OCI-LY1 (cell line): ENCODE measurements around the gene ITGA7.

Experiments used
- H2AFZ ChIP-seq: fragments of 200-600 bp; sonication (generic), shearing (Covaris generic); 2 replicates; pipeline ENCODE4 v1.6.0; 2014; ENCODE audit warnings: antibody characterized with exemption, mild to moderate bottlenecking, low read length
- H3F3A ChIP-seq: fragments of 200-600 bp; sonication (generic), shearing (Covaris generic); 2 replicates; pipeline ENCODE4 v1.6.0; 2014; ENCODE audit warnings: mild to moderate bottlenecking, antibody characterized with exemption, low read length, moderate library complexity; ENCODE audit not compliant: insufficient read depth
- H3K27ac ChIP-seq: fragments of 200-600 bp; sonication (generic); 2 replicates; pipeline ENCODE4 v1.5.1; 2014; ENCODE audit warnings: low read length, mixed run types, mild to moderate bottlenecking, low read depth; ENCODE audit not compliant: poor library complexity, severe bottlenecking
- H3K27me3 ChIP-seq: fragments of 200-600 bp; sonication (generic); 2 replicates; pipeline ENCODE4 v1.6.0; 2014; ENCODE audit warnings: antibody characterized with exemption, mild to moderate bottlenecking, low read length, moderate library complexity; ENCODE audit not compliant: insufficient read depth
- H3K36me3 ChIP-seq: fragments of 200-600 bp; sonication (generic); 2 replicates; pipeline ENCODE4 v1.6.1; 2014; ENCODE audit warnings: mild to moderate bottlenecking, antibody characterized with exemption, low read length, moderate library complexity, mixed read lengths; ENCODE audit not compliant: insufficient read depth
- H3K4me1 ChIP-seq: fragments of 200-600 bp; sonication (generic); 2 replicates; pipeline ENCODE4 v1.5.1; 2014; ENCODE audit warnings: mild to moderate bottlenecking, low read length, moderate library complexity; ENCODE audit not compliant: insufficient read depth, severe bottlenecking
- H3K4me2 ChIP-seq: fragments of 200-600 bp; sonication (generic), shearing (Covaris generic); 2 replicates; pipeline ENCODE4 v1.6.1; 2014; ENCODE audit warnings: low read length
- H3K4me3 ChIP-seq: fragments of 200-600 bp; sonication (generic); 2 replicates; pipeline ENCODE4 v1.5.1; 2014; ENCODE audit warnings: low read length, low read depth, mild to moderate bottlenecking, mixed read lengths; ENCODE audit not compliant: poor library complexity, severe bottlenecking
- H3K79me2 ChIP-seq: fragments of 200-600 bp; shearing (Covaris generic); 2 replicates; pipeline ENCODE4 v1.6.1; 2016; ENCODE audit warnings: mixed run types, low read length, mixed read lengths; ENCODE audit not compliant: insufficient read depth
- H3K9ac ChIP-seq: fragments of 200-600 bp; sonication (generic), shearing (Covaris generic); 2 replicates; pipeline ENCODE4 v1.6.1; 2014; ENCODE audit warnings: mild to moderate bottlenecking, low read length, mixed read lengths
- H3K9me2 ChIP-seq: fragments of 200-600 bp; sonication (generic), shearing (Covaris generic); 2 replicates; pipeline ENCODE4 v1.6.1; 2014; ENCODE audit warnings: low read depth, mild to moderate bottlenecking, low read length, mixed read lengths
- H3K9me3 ChIP-seq: fragments of 200-600 bp; shearing (Covaris generic); 2 replicates; pipeline ENCODE4 v1.6.1; 2014; ENCODE audit warnings: low read length, mixed read lengths
- H4K20me1 ChIP-seq: fragments of 200-600 bp; sonication (generic), shearing (Covaris generic); 2 replicates; pipeline ENCODE4 v1.6.0; 2016; ENCODE audit warnings: mild to moderate bottlenecking, low read length; ENCODE audit not compliant: insufficient read depth
- EZH2 ChIP-seq: fragments of 200-600 bp; sonication (generic), shearing (Covaris generic); IDR thresholded peaks from 2 replicates; pipeline ENCODE4 v1.8.0; 2017; ENCODE audit warnings: borderline replicate concordance, mixed run types, mild to moderate bottlenecking, antibody characterized with exemption, low read length, moderate library complexity, mixed read lengths
- TF ChIP-seq, protein P1 (sequence below): fragments of 200-600 bp; sonication (generic), shearing (Covaris generic); IDR thresholded peaks from 2 replicates; pipeline ENCODE4 v1.5.1; 2017; ENCODE audit warnings: mild to moderate bottlenecking, antibody characterized with exemption, low read length, moderate library complexity, mixed read lengths

The ITGA7 gene

GRCh38 chr12:55685671-55686070, 22.0 kb downstream of the ITGA7 start:
- Histone ChIP-seq H3F3A (no peaks in the 10 kb centered on the region), H3K27ac (no peak overlapping the region), H3K4me2 (no peak overlapping the region), H2AFZ (no peak overlapping the region), H4K20me1 (no peaks in the 10 kb centered on the region), H3K4me3 (no peak overlapping the region), H3K9ac (no peak overlapping the region), H3K4me1 (no peaks in the 10 kb centered on the region), H3K36me3 (no peaks in the 10 kb centered on the region), H3K27me3 (peaks cover 16% of the 10 kb centered on the region; the same call in 1 of the 2 replicates), H3K9me3 (no peaks in the 10 kb centered on the region), H3K9me2 (no peaks in the 10 kb centered on the region), H3K79me2 (no peaks in the 10 kb centered on the region)
- no peak for TF ChIP-seq EZH2
- TF ChIP-seq, protein P1, sequence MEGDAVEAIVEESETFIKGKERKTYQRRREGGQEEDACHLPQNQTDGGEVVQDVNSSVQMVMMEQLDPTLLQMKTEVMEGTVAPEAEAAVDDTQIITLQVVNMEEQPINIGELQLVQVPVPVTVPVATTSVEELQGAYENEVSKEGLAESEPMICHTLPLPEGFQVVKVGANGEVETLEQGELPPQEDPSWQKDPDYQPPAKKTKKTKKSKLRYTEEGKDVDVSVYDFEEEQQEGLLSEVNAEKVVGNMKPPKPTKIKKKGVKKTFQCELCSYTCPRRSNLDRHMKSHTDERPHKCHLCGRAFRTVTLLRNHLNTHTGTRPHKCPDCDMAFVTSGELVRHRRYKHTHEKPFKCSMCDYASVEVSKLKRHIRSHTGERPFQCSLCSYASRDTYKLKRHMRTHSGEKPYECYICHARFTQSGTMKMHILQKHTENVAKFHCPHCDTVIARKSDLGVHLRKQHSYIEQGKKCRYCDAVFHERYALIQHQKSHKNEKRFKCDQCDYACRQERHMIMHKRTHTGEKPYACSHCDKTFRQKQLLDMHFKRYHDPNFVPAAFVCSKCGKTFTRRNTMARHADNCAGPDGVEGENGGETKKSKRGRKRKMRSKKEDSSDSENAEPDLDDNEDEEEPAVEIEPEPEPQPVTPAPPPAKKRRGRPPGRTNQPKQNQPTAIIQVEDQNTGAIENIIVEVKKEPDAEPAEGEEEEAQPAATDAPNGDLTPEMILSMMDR: no peak

GRCh38 chr12:55684761-55685370, 22.8 kb downstream of the ITGA7 start:
- no peaks in the 10 kb centered on the region for H3K4me1 ChIP-seq
- no peak overlapping the region for H2AFZ ChIP-seq
- H3K36me3 ChIP-seq: no peaks in the 10 kb centered on the region
- H4K20me1 ChIP-seq: no peaks in the 10 kb centered on the region
- no peaks in the 10 kb centered on the region for H3K9me2 ChIP-seq
- peaks cover 16% of the 10 kb centered on the region; the same call in 1 of the 2 replicates for H3K27me3 ChIP-seq
- H3K27ac ChIP-seq: no peak overlapping the region
- no peak overlapping the region for H3K4me3 ChIP-seq
- TF ChIP-seq EZH2: no peak
- TF ChIP-seq, protein P1: no peak
- H3K4me2 ChIP-seq: no peak overlapping the region
- H3F3A ChIP-seq: no peaks in the 10 kb centered on the region
- no peak overlapping the region for H3K9ac ChIP-seq
- no peaks in the 10 kb centered on the region for H3K79me2 ChIP-seq
- no peaks in the 10 kb centered on the region for H3K9me3 ChIP-seq

- Histone ChIP-seq H3K27ac (no peak overlapping the region), H3K4me1 (no peaks in the 10 kb centered on the region), H3F3A (no peaks in the 10 kb centered on the region), H3K9me3 (no peaks in the 10 kb centered on the region), H3K4me2 (no peak overlapping the region), H3K4me3 (no peak overlapping the region), H3K36me3 (no peaks in the 10 kb centered on the region), H3K27me3 (peaks cover 16% of the 10 kb centered on the region; the same call in 1 of the 2 replicates), H2AFZ (no peak overlapping the region), H4K20me1 (no peaks in the 10 kb centered on the region), H3K79me2 (no peaks in the 10 kb centered on the region), H3K9ac (no peak overlapping the region), H3K9me2 (no peaks in the 10 kb centered on the region)
- TF ChIP-seq, protein P1: no peak
- TF ChIP-seq EZH2: no peak
These were observed 24.0 kb downstream of the ITGA7 start for GRCh38 chr12:55683676-55684075.
